Skeletal muscle tissue (tissue), 4 donors: ENCODE measurements around the gene NRSN1. TPM values are rescaled to one million over a fixed set of nuclear protein-coding genes. Genes with fewer than 3 reads are reported as not detected.

Source experiments
- H3K27ac ChIP-seq: one replicate; pipeline ENCODE4 v1.7.0; 2013; ENCODE audit warnings: mild to moderate bottlenecking, low read depth, low read length, inconsistent platforms
- H3K27me3 ChIP-seq, 3 donors: one replicate each; pipeline ENCODE4 v1.7.0; 2013; ENCODE audit warnings: low read length in 3 of 3; ENCODE audit not compliant: control insufficient read depth in 3 of 3, insufficient read depth in 3 of 3
- H3K36me3 ChIP-seq, 3 donors: one replicate each; pipeline ENCODE4 v1.7.0; 2013; ENCODE audit warnings: low read length in 3 of 3; ENCODE audit not compliant: control insufficient read depth in 3 of 3, insufficient read depth in 3 of 3
- H3K4me1 ChIP-seq, 3 donors: one replicate each; pipeline ENCODE4 v1.7.0; 2013; ENCODE audit warnings: low read length in 3 of 3, mild to moderate bottlenecking in 3 of 3; ENCODE audit not compliant: control insufficient read depth in 3 of 3, insufficient read depth in 3 of 3
- H3K4me3 ChIP-seq, 3 donors: one replicate each; pipeline ENCODE4 v1.7.0; 2013; ENCODE audit warnings: low read length in 3 of 3
- H3K9ac ChIP-seq, 3 donors: one replicate each; pipeline ENCODE4 v1.7.0; 2013; ENCODE audit warnings: low read length in 3 of 3, mild to moderate bottlenecking in 3 of 3, moderate library complexity in 2 of 3, low read depth in 1 of 3
- H3K9me3 ChIP-seq, 3 donors: one replicate each; pipeline ENCODE4 v1.7.0; 2013; ENCODE audit warnings: low read length in 3 of 3; ENCODE audit not compliant: control insufficient read depth in 3 of 3
- total RNA-seq: library from RNA; depleted of rRNA; stranded (reverse); fragments of >200 nt; gene quantifications from one replicate; pipeline ENCODE4 v1.2.3, GENCODE V29; 2014
- donor health status: Osteomylitis.

Gene NRSN1
- total RNA-seq, 1 donor from 2014 or later: not detected

- Histone ChIP-seq H3K4me3 (no peak overlapping the region), H3K4me1 (no peaks in the 10 kb centered on the region), H3K9ac (no peak overlapping the region), H3K36me3 (no peaks in the 10 kb centered on the region), H3K9me3 (peaks cover 0 to 2% (median 0%) of the 10 kb centered on the region in 3 donors), H3K27ac (no peak overlapping the region), H3K27me3 (peaks cover 0 to 3% (median 0%) of the 10 kb centered on the region in 3 donors)
Measured at GRCh38 chr6:24149296-24149695, 23.3 kb downstream of the NRSN1 start.

- Histone ChIP-seq H3K9me3 (peaks cover 0 to 2% (median 0%) of the 10 kb centered on the region in 3 donors), H3K27ac (no peak overlapping the region), H3K27me3 (peaks cover 0 to 3% (median 0%) of the 10 kb centered on the region in 3 donors), H3K4me1 (no peaks in the 10 kb centered on the region), H3K4me3 (no peak overlapping the region), H3K9ac (no peak overlapping the region), H3K36me3 (no peaks in the 10 kb centered on the region)
Measured at GRCh38 chr6:24149836-24150235, 23.8 kb downstream of the NRSN1 start.

- Histone ChIP-seq H3K4me3 (no peak overlapping the region), H3K4me1 (no peaks in the 10 kb centered on the region), H3K27ac (no peak overlapping the region), H3K27me3 (no peaks in the 10 kb centered on the region), H3K9ac (no peak overlapping the region), H3K9me3 (peaks cover 0 to 2% (median 0%) of the 10 kb centered on the region in 3 donors), H3K36me3 (no peaks in the 10 kb centered on the region)
Measured at GRCh38 chr6:24152014-24152413, 26.0 kb downstream of the NRSN1 start.

- no peaks in the 10 kb centered on the region for H3K36me3 ChIP-seq
- no peak overlapping the region for H3K27ac ChIP-seq
- H3K4me1 ChIP-seq: no peaks in the 10 kb centered on the region
- peaks cover 0 to 2% (median 0%) of the 10 kb centered on the region in 3 donors for H3K9me3 ChIP-seq
- H3K27me3 ChIP-seq: no peaks in the 10 kb centered on the region
- no peak overlapping the region for H3K9ac ChIP-seq
- H3K4me3 ChIP-seq: no peak overlapping the region
Measured at GRCh38 chr6:24154121-24154520, 28.1 kb downstream of the NRSN1 start.

GRCh38 chr6:24157886-24158285 is 31.9 kb downstream of the NRSN1 start:
- Histone ChIP-seq H3K36me3 (no peaks in the 10 kb centered on the region), H3K27ac (no peak overlapping the region), H3K9me3 (no peaks in the 10 kb centered on the region), H3K4me3 (no peak overlapping the region), H3K4me1 (no peaks in the 10 kb centered on the region), H3K9ac (no peak overlapping the region), H3K27me3 (no peaks in the 10 kb centered on the region)

- H3K36me3 ChIP-seq: no peaks in the 10 kb centered on the region
- no peak overlapping the region for H3K9ac ChIP-seq
- no peaks in the 10 kb centered on the region for H3K4me1 ChIP-seq
- H3K9me3 ChIP-seq: no peaks in the 10 kb centered on the region
- no peak overlapping the region for H3K27ac ChIP-seq
- H3K27me3 ChIP-seq: peaks cover 0 to 3% (median 0%) of the 10 kb centered on the region in 3 donors
- H3K4me3 ChIP-seq: no peak overlapping the region
Measured at GRCh38 chr6:24183584-24183983, 57.6 kb downstream of the NRSN1 start.

- H3K9ac ChIP-seq: no peak overlapping the region
- no peaks in the 10 kb centered on the region for H3K9me3 ChIP-seq
- peaks cover 0 to 3% (median 0%) of the 10 kb centered on the region in 3 donors for H3K27me3 ChIP-seq
- no peaks in the 10 kb centered on the region for H3K36me3 ChIP-seq
- no peaks in the 10 kb centered on the region for H3K4me1 ChIP-seq
- no peak overlapping the region for H3K27ac ChIP-seq
- no peak overlapping the region for H3K4me3 ChIP-seq
Measured at GRCh38 chr6:24186349-24186748, 60.3 kb downstream of the NRSN1 start.

GRCh38 chr6:24187965-24188577 is 62.1 kb downstream of the NRSN1 start:
- H3K9me3 ChIP-seq: no peaks in the 10 kb centered on the region
- H3K4me1 ChIP-seq: no peaks in the 10 kb centered on the region
- H3K27me3 ChIP-seq: peaks cover 0 to 3% (median 0%) of the 10 kb centered on the region in 3 donors
- H3K4me3 ChIP-seq: no peak overlapping the region
- no peak overlapping the region for H3K9ac ChIP-seq
- no peak overlapping the region for H3K27ac ChIP-seq
- no peaks in the 10 kb centered on the region for H3K36me3 ChIP-seq

DNA sequence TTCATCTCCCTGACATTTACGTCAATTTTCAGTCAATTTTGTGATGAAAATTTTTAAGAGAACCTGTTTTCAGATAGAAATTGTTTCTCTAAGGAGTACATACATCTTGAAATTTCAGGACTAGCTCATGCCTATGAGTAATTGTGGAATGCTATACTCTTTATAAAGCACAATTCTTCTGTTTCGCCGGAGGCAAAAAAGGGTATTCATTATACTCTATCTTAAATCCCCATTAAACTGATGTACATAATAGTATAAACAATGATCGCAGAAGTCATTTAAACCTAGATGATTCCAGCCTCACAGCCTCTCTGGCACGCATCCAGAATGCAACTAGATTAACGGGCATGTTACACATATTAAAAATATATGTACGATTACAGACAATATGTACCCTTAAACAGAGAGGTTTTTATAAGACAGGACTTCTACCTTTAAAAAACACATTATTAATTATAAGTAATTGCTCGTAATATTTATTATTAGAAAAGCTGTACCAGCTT is 62.6 kb downstream of the NRSN1 start:
- no peak overlapping the region for H3K9ac ChIP-seq
- no peaks in the 10 kb centered on the region for H3K9me3 ChIP-seq
- H3K27me3 ChIP-seq: no peaks in the 10 kb centered on the region
- no peak overlapping the region for H3K4me3 ChIP-seq
- H3K27ac ChIP-seq: no peak overlapping the region
- no peaks in the 10 kb centered on the region for H3K36me3 ChIP-seq
- H3K4me1 ChIP-seq: no peaks in the 10 kb centered on the region

- H3K36me3 ChIP-seq: no peaks in the 10 kb centered on the region
- no peaks in the 10 kb centered on the region for H3K27me3 ChIP-seq
- H3K9me3 ChIP-seq: no peaks in the 10 kb centered on the region
- no peak overlapping the region for H3K27ac ChIP-seq
- no peak overlapping the region for H3K9ac ChIP-seq
- H3K4me3 ChIP-seq: no peak overlapping the region
- no peaks in the 10 kb centered on the region for H3K4me1 ChIP-seq
Measured at GRCh38 chr6:24191346-24191745, 65.3 kb downstream of the NRSN1 start.
